HepG2 (cell line): ENCODE results near the gene MTHFD1. TPM values are rescaled to one million over a fixed set of nuclear protein-coding genes. Genes with fewer than 3 reads are reported as not detected.

ENCODE experiments used
- CENPT ChIP-seq: sonication (generic); formaldehyde crosslinking; IDR thresholded peaks from 2 replicates; pipeline ENCODE4 v1.8.0; 2022; ENCODE audit warnings: low read depth, mild to moderate bottlenecking, moderate library complexity, missing genetic modification reagents
- DBP ChIP-seq: sonication (generic); formaldehyde crosslinking; IDR thresholded peaks from 2 replicates; pipeline ENCODE4 v1.4.0; 2020; ENCODE audit warnings: missing genetic modification reagents; ENCODE audit errors: not compliant biosample characterization
- HNF1B ChIP-seq: sonication (generic); formaldehyde crosslinking; IDR thresholded peaks from 2 replicates; pipeline ENCODE4 v1.5.1; 2020; ENCODE audit warnings: mild to moderate bottlenecking, moderate library complexity, missing genetic modification reagents
- MYPOP ChIP-seq: sonication (generic); formaldehyde crosslinking; IDR thresholded peaks from 2 replicates; pipeline ENCODE4 v1.8.1; 2023; ENCODE audit warnings: mild to moderate bottlenecking, moderate library complexity, missing genetic modification reagents
- NR2F1 ChIP-seq, 2 experiments: fragments of 450-650 bp in 1 of 2; formaldehyde crosslinking in 1 of 2; IDR thresholded peaks; 2 replicates each; pipeline versions ENCODE4 v1.5.0 to v1.6.1; 2016 to 2020; ENCODE audit warnings: mild to moderate bottlenecking in 1 of 2, missing compliant biosample characterization in 1 of 2, missing genetic modification reagents in 1 of 2, moderate library complexity in 1 of 2
- PBX2 ChIP-seq: IDR thresholded peaks from 2 replicates; pipeline ENCODE4 v1.6.1; 2016; ENCODE audit warnings: control low read depth
- PRPF4 ChIP-seq: fragments of 200-400 bp; formaldehyde crosslinking; IDR thresholded peaks from 2 replicates; pipeline ENCODE4 v1.6.1; 2016; ENCODE audit warnings: low read length, low read depth; ENCODE audit not compliant: poor library complexity, severe bottlenecking
- RBFOX2 ChIP-seq: fragments of 200-400 bp; formaldehyde crosslinking; IDR thresholded peaks from 2 replicates; pipeline ENCODE4 v1.6.1; 2017; ENCODE audit warnings: low read depth, mild to moderate bottlenecking, low read length
- RNF219 ChIP-seq: sonication (generic); formaldehyde crosslinking; IDR thresholded peaks from 2 replicates; pipeline ENCODE4 v1.5.0; 2020; ENCODE audit warnings: mild to moderate bottlenecking, missing genetic modification reagents
- SAP130 ChIP-seq: IDR thresholded peaks from 2 replicates; pipeline ENCODE4 v1.6.1; 2016; ENCODE audit warnings: low read depth
- SOX13 ChIP-seq, 3 experiments: fragments of 450-650 bp in 1 of 3; sonication (generic) in 1 of 3; formaldehyde crosslinking in 1 of 3; IDR thresholded peaks in 2 of 3; conservative IDR thresholded peaks in 1 of 3; 2 replicates each; pipeline versions ENCODE4 v1.5.0 to v1.6.1; 2016 to 2020; ENCODE audit warnings: antibody characterized with exemption in 1 of 3, mild to moderate bottlenecking in 1 of 3, missing compliant biosample characterization in 1 of 3, missing genetic modification reagents in 1 of 3, moderate library complexity in 1 of 3
- SP5 ChIP-seq: IDR thresholded peaks from 2 replicates; pipeline ENCODE4 v1.6.1; 2016; ENCODE audit warnings: low read depth, borderline replicate concordance
- TAF1 ChIP-seq: sonication (generic); formaldehyde crosslinking; IDR thresholded peaks from 2 replicates; pipeline ENCODE4 v1.4.0; 2020; ENCODE audit warnings: missing genetic modification reagents
- ZNF335 ChIP-seq: sonication (generic); formaldehyde crosslinking; IDR thresholded peaks from 2 replicates; pipeline ENCODE4 v1.4.0; 2020; ENCODE audit warnings: missing genetic modification reagents
- ZNF563 ChIP-seq: sonication (generic); formaldehyde crosslinking; IDR thresholded peaks from 2 replicates; pipeline ENCODE4 v1.8.0; 2022; ENCODE audit warnings: mild to moderate bottlenecking, moderate library complexity, missing genetic modification reagents
- ZNF615 ChIP-seq: sonication (generic); formaldehyde crosslinking; IDR thresholded peaks from 2 replicates; pipeline ENCODE4 v1.5.0; 2020; ENCODE audit warnings: mild to moderate bottlenecking, missing genetic modification reagents, borderline replicate concordance
- ZNF7 ChIP-seq: IDR thresholded peaks from 2 replicates; pipeline ENCODE4 v1.6.1; 2016; ENCODE audit warnings: missing biosample characterization, missing genetic modification reagents
- ZNF75D ChIP-seq: sonication (generic); formaldehyde crosslinking; IDR thresholded peaks from 2 replicates; pipeline ENCODE4 v1.8.1; 2023; ENCODE audit warnings: missing genetic modification reagents, mild to moderate bottlenecking, borderline replicate concordance
- ZNF784 ChIP-seq: sonication (generic); formaldehyde crosslinking; IDR thresholded peaks from 2 replicates; pipeline ENCODE4 v1.5.1; 2020; ENCODE audit warnings: missing genetic modification reagents, mild to moderate bottlenecking, borderline replicate concordance
- polyA plus RNA-seq, 8 experiments: library from polyadenylated mRNA; depleted of rRNA in 3 of 8; stranded (reverse) in 7 of 8; unstranded in 1 of 8; fragments of >200 nt; fragmentation: Illumina TruSeq in 4 of 8; extraction: Trizol in 4 of 8; gene quantifications; 2 replicates each; pipeline versions ENCODE4 v1.2.1 to v1.2.3, GENCODE V29; 2011 to 2016; ENCODE audit warnings: low read depth in 4 of 8, missing spikeins in 1 of 8, mixed read lengths in 1 of 8; ENCODE audit not compliant: insufficient read depth in 1 of 8
- total RNA-seq, 5 experiments: library from RNA; depleted of rRNA; stranded (reverse); fragments of >200 nt; fragmentation: Illumina TruSeq; extraction: Trizol; gene quantifications; 2 replicates each; pipeline ENCODE4 v1.2.3, GENCODE V29; 2016; ENCODE audit warnings: low read depth in 1 of 5

Gene MTHFD1
- total and polyA plus RNA-seq, 2 of the 13 experiments (the other 11 are each of a cell fraction or from before 2014, with no cell fraction given) = 31.0 to 106 TPM

GRCh38 chr14:64504897-64505794 lies 117.0 kb downstream of the MTHFD1 start (continued):
- TF ChIP-seq ZNF784 (CRISPR knock-in tag) (0 out of 2 replicates have a peak, but pooled peaks have one; percentile 27), ZNF335 (peak; percentile 92), ZNF563 (CRISPR knock-in tag) (peak; percentile 81), SP5 (CRISPR knock-in tag) (peak; percentile 67; the same call in 1 of the 2 replicates), ZNF75D (CRISPR knock-in tag) (no peak), NR2F1 (CRISPR knock-in tag; IDR thresholded peaks at IDR 0.05) (no peak), RBFOX2 (peak; percentile 69), PBX2 (peak; percentile 90), MYPOP (peak; percentile 47; the same call in 1 of the 2 replicates), RNF219 (peak; percentile 61; the same call in 1 of the 2 replicates), SAP130 (CRISPR knock-in tag) (peak; percentile 58), HNF1B (0 out of 2 replicates have a peak, but pooled peaks have one; percentile 7), ZNF7 (CRISPR knock-in tag) (peak; percentile 45; the same call in 1 of the 2 replicates), SOX13 (IDR thresholded peaks at IDR 0.05) (no peak), SOX13 (CRISPR knock-in tag; conservative IDR thresholded peaks at IDR 0.05 in 1 of 2, IDR thresholded peaks at IDR 0.05 in 1 of 2) (0 out of 4 replicates have a peak, but pooled peaks of 1 of the 2 experiments have one; percentile 68), DBP (CRISPR knock-in tag) (no peak), CENPT (no peak), ZNF615 (0 out of 2 replicates have a peak, but pooled peaks have one; percentile 57), TAF1 (CRISPR knock-in tag) (peak; percentile 5; the same call in 1 of the 2 replicates), PRPF4 (peak; percentile 48)
